Neural cell (in vitro differentiated cells): ENCODE results near the gene NR1I3. TPM values are rescaled to one million over a fixed set of nuclear protein-coding genes. Genes with fewer than 3 reads are reported as not detected.

ENCODE experiments used
- H2AFZ ChIP-seq: fragments of 200-600, 300-800 bp; sonication (generic), shearing (Covaris generic); 2 replicates; pipeline ENCODE4 v1.6.0; 2014; ENCODE audit warnings: low read depth, mild to moderate bottlenecking, antibody characterized with exemption, low read length, moderate library complexity
- H3F3A ChIP-seq: fragments of 200-600 bp; shearing (Covaris generic); 2 replicates; pipeline ENCODE4 v1.6.1; 2016; ENCODE audit warnings: mild to moderate bottlenecking, moderate library complexity, mixed read lengths, antibody characterized with exemption, low read length; ENCODE audit not compliant: insufficient read depth, poor library complexity, severe bottlenecking
- H3K27ac ChIP-seq: fragments of 200-600, 300-800 bp; sonication (generic), shearing (Covaris generic); 2 replicates; pipeline ENCODE4 v1.5.1; 2014; ENCODE audit warnings: mild to moderate bottlenecking, low read length, moderate library complexity
- H3K27me3 ChIP-seq: fragments of 300-800, 200-600 bp; sonication (generic), shearing (Covaris generic); 2 replicates; pipeline ENCODE4 v1.6.0; 2014; ENCODE audit warnings: mild to moderate bottlenecking, low read depth, low read length, moderate library complexity; ENCODE audit not compliant: insufficient read depth
- H3K36me3 ChIP-seq: fragments of 300-800, 200-600 bp; sonication (generic), shearing (Covaris generic); 2 replicates; pipeline ENCODE4 v1.5.1; 2014; ENCODE audit warnings: mild to moderate bottlenecking, antibody characterized with exemption, low read length, moderate library complexity; ENCODE audit not compliant: insufficient read depth
- H3K4me2 ChIP-seq: fragments of 300-800, 200-600 bp; sonication (generic), shearing (Covaris generic); 2 replicates; pipeline ENCODE4 v1.6.0; 2014; ENCODE audit warnings: mild to moderate bottlenecking, low read length
- H3K4me3 ChIP-seq: fragments of 300-800, 200-600 bp; sonication (generic), shearing (Covaris generic); 2 replicates; pipeline ENCODE4 v1.5.1; 2014; ENCODE audit warnings: mild to moderate bottlenecking, low read length, moderate library complexity
- H3K79me2 ChIP-seq: fragments of 200-600 bp; shearing (Covaris generic); replicated peaks from 2 replicates; pipeline ENCODE4 v1.6.0; 2014; ENCODE audit warnings: mild to moderate bottlenecking, low read length, moderate library complexity; ENCODE audit not compliant: insufficient read depth
- H3K9ac ChIP-seq: fragments of 300-800, 200-600 bp; sonication (generic), shearing (Covaris generic); 2 replicates; pipeline ENCODE4 v1.6.1; 2016; ENCODE audit warnings: mild to moderate bottlenecking, low read length, mixed read lengths
- H3K9me2 ChIP-seq: fragments of 200-600 bp; shearing (Covaris generic); 2 replicates; pipeline ENCODE4 v1.6.1; 2016; ENCODE audit warnings: mild to moderate bottlenecking, low read length, mixed read lengths; ENCODE audit not compliant: insufficient read depth
- H3K9me3 ChIP-seq: fragments of 200-600, 300-800 bp; sonication (generic), shearing (Covaris generic); 2 replicates; pipeline ENCODE4 v1.6.1; 2016; ENCODE audit warnings: mild to moderate bottlenecking, mixed run types, low read length, moderate library complexity, mixed read lengths
- H4K20me1 ChIP-seq: fragments of 200-600 bp; shearing (Covaris generic); 2 replicates; pipeline ENCODE4 v1.6.1; 2016; ENCODE audit warnings: mild to moderate bottlenecking, mixed run types; ENCODE audit not compliant: insufficient read depth
- EP300 ChIP-seq: fragments of 450-650 bp; conservative IDR thresholded peaks from 2 replicates; pipeline ENCODE4 v1.6.1; 2014; ENCODE audit warnings: antibody characterized with exemption, mild to moderate bottlenecking, moderate library complexity; ENCODE audit not compliant: poor library complexity, severe bottlenecking
- EZH2 ChIP-seq: fragments of 200-600, 300-800 bp; shearing (Covaris generic), sonication (generic); IDR thresholded peaks from 2 replicates; pipeline ENCODE4 v1.6.1; 2014; ENCODE audit warnings: antibody characterized with exemption, low read length, borderline replicate concordance, mild to moderate bottlenecking; ENCODE audit not compliant: insufficient read depth, poor library complexity, severe bottlenecking
- MXI1 ChIP-seq: fragments of 450-650 bp; conservative IDR thresholded peaks from 2 replicates; pipeline ENCODE4 v1.6.1; 2014; ENCODE audit warnings: antibody characterized with exemption, mild to moderate bottlenecking; ENCODE audit not compliant: poor library complexity, severe bottlenecking
- POLR2AphosphoS5 ChIP-seq: IDR thresholded peaks from 2 replicates; pipeline ENCODE4 v1.6.1; 2012
- RAD21 ChIP-seq: fragments of 450-650 bp; conservative IDR thresholded peaks from 2 replicates; pipeline ENCODE4 v1.6.1; 2014; ENCODE audit warnings: antibody characterized with exemption, mild to moderate bottlenecking, moderate library complexity
- REST ChIP-seq: IDR thresholded peaks from 2 replicates; pipeline ENCODE4 v1.6.1; 2012; ENCODE audit warnings: borderline replicate concordance
- TAF1 ChIP-seq: IDR thresholded peaks from 2 replicates; pipeline ENCODE4 v1.6.1; 2012; ENCODE audit warnings: low read depth
- polyA plus RNA-seq: library from polyadenylated mRNA; depleted of rRNA; stranded (reverse); fragments of >200 nt; gene quantifications from 2 replicates; pipeline ENCODE4 v1.2.3, GENCODE V29; 2014

The NR1I3 gene
- polyA plus RNA-seq, 1 donor from 2014 or later = not detected

GRCh38 chr1:161260376-161261260, 22.6 kb upstream of the NR1I3 start:
- peaks cover 3% of the 10 kb centered on the region for H3K9me3 ChIP-seq
- TF ChIP-seq MXI1 (peak; percentile 11), TAF1 (no peak)
- no peaks in the 10 kb centered on the region for H3K36me3 ChIP-seq
- H4K20me1 ChIP-seq = no peaks in the 10 kb centered on the region
- H3K79me2 ChIP-seq = no peaks in the 10 kb centered on the region
- no peaks in the 10 kb centered on the region for H3F3A ChIP-seq
- H3K9me2 ChIP-seq = no peaks in the 10 kb centered on the region
- H3K9ac ChIP-seq = peak overlapping the region; percentile 45
- H3K27me3 ChIP-seq = peaks cover 20% of the 10 kb centered on the region
- H3K4me2 ChIP-seq = peak overlapping the region; percentile 32
- H2AFZ ChIP-seq = no peak overlapping the region
- peak overlapping the region; percentile 60 for H3K27ac ChIP-seq
- H3K4me3 ChIP-seq = peak overlapping the region; percentile 50

DNA sequence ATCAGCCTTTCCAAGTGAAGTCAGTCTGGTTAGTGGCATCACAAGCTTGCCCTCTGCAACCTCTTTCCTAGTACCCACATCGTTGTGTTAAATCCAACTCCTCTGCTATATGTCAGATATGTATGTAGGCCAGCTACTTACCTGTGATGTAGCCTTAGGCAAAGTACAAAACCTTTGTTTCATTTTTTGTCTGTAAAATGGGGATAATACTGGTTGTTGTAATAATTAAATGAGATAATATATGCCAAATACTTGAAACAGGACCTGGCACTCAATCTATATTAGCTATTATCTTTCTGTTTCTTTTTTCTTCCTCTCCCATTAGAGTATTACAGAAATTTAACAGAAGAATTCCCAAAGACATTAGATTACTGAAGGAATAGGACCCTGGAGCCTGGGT, 21.8 kb upstream of the NR1I3 start:
- H3K79me2 ChIP-seq = no peaks in the 10 kb centered on the region
- H3K36me3 ChIP-seq = no peaks in the 10 kb centered on the region
- peak overlapping the region; percentile 80 for H3K4me3 ChIP-seq
- peak overlapping the region; percentile 2 for H3K4me2 ChIP-seq
- no peaks in the 10 kb centered on the region for H3K9me2 ChIP-seq
- H2AFZ ChIP-seq = no peak overlapping the region
- peaks cover 20% of the 10 kb centered on the region for H3K27me3 ChIP-seq
- no peaks in the 10 kb centered on the region for H4K20me1 ChIP-seq
- peaks cover 3% of the 10 kb centered on the region for H3K9me3 ChIP-seq
- no peaks in the 10 kb centered on the region for H3F3A ChIP-seq
- no peak overlapping the region for H3K27ac ChIP-seq
- H3K9ac ChIP-seq = no peak overlapping the region
- TF ChIP-seq MXI1 (no peak), EP300 (no peak), EZH2 (no peak)

- H3F3A ChIP-seq = no peaks in the 10 kb centered on the region
- peak overlapping the region; percentile 66 for H3K9ac ChIP-seq
- peak overlapping the region; percentile 25 for H2AFZ ChIP-seq
- H3K79me2 ChIP-seq = no peaks in the 10 kb centered on the region
- no peak for TF ChIP-seq POLR2AphosphoS5
- TF ChIP-seq REST = no peak
- TF ChIP-seq TAF1 = no peak
- no peak for TF ChIP-seq EP300
- no peak for TF ChIP-seq RAD21
- TF ChIP-seq EZH2 = no peak
- H3K36me3 ChIP-seq = no peaks in the 10 kb centered on the region
- no peaks in the 10 kb centered on the region for H4K20me1 ChIP-seq
- H3K4me2 ChIP-seq = peak overlapping the region; percentile 33
- H3K9me2 ChIP-seq = no peaks in the 10 kb centered on the region
- peaks cover 3% of the 10 kb centered on the region for H3K9me3 ChIP-seq
- H3K27ac ChIP-seq = no peak overlapping the region
- peaks cover 20% of the 10 kb centered on the region for H3K27me3 ChIP-seq
- H3K4me3 ChIP-seq = peak overlapping the region; percentile 80
Observed at GRCh38 chr1:161259345-161259702, 21.3 kb upstream of the NR1I3 start.
